Measurements from ENCODE around the gene SLC35F2. TPM values are rescaled to one million over a fixed set of nuclear protein-coding genes. Genes with fewer than 3 reads are reported as not detected.

The SLC35F2 gene
- polyA plus RNA-seq, 1 experiment = 0.82 TPM

DNA sequence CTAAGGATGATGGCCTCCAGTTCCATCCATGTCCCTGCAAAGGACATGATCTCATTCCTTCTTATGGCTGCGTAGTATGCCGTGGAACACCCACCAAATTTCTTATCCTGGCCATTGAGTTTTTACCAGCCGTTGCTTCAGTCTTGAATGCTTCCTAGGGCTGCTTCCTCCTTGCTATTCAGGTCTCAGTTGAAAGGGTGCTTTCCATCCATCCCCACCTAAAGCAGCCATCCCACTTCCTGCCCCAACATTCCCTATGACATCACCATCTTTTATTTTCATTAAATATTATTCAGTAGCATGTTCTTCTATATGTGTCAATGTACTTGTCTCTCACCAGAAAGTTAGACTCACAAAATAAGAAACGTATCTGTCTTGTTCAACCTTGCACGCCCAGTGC is 106.1 kb downstream of the SLC35F2 start:
- ChIA-PET CTCF (interaction anchor here (1.0 kb wide), 1 partner anchor 12 kb away, joined by 4 read pairs; no protein-coding TSS in a partner anchor), POLR2A (no interaction called here)
- H3K36me3 ChIP-seq (ENCODE audit: control insufficient read depth, insufficient read depth, low read length) = no peaks in the 10 kb centered on the region
- no peak overlapping the region for H3K4me3 ChIP-seq (ENCODE audit: low read depth, low read length)
- TF ChIP-seq, protein P1, sequence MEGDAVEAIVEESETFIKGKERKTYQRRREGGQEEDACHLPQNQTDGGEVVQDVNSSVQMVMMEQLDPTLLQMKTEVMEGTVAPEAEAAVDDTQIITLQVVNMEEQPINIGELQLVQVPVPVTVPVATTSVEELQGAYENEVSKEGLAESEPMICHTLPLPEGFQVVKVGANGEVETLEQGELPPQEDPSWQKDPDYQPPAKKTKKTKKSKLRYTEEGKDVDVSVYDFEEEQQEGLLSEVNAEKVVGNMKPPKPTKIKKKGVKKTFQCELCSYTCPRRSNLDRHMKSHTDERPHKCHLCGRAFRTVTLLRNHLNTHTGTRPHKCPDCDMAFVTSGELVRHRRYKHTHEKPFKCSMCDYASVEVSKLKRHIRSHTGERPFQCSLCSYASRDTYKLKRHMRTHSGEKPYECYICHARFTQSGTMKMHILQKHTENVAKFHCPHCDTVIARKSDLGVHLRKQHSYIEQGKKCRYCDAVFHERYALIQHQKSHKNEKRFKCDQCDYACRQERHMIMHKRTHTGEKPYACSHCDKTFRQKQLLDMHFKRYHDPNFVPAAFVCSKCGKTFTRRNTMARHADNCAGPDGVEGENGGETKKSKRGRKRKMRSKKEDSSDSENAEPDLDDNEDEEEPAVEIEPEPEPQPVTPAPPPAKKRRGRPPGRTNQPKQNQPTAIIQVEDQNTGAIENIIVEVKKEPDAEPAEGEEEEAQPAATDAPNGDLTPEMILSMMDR (IDR thresholded peaks at IDR 0.05; ENCODE audit: insufficient read depth, low read depth, low read length) = no peak
- no peak for DNase-seq (ENCODE audit: low read depth)
- H3K27me3 ChIP-seq (ENCODE audit: control insufficient read depth, insufficient read depth, low read length) = no peaks in the 10 kb centered on the region; the same call in 1 of the 2 replicates

DNA sequence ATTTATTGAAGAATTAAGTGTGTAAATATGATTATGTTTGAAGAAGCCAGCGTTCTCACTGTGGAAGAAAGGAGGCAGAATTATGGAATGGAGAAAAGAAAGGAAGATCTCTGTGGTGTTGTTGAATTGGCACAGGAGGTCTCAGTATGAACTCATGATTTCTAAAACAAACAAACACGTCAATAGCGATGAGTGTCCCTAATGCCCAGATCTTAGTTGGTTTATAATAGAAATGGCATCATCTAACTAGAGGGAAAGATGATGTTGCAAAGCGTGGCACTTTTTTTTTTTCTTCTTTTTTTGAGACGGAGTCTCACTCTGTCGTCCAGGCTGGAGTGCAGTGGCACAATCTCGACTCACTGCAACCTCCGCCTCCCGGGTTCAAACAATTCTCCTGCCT is 107.5 kb downstream of the SLC35F2 start:
- TF ChIP-seq, protein P1 (IDR thresholded peaks at IDR 0.05; ENCODE audit: insufficient read depth, low read depth, low read length) = no peak
- H3K36me3 ChIP-seq (ENCODE audit: control insufficient read depth, insufficient read depth, low read length) = no peaks in the 10 kb centered on the region
- ChIA-PET CTCF (no interaction called here), POLR2A (no interaction called here)
- no peaks in the 10 kb centered on the region; the same call in 1 of the 2 replicates for H3K27me3 ChIP-seq (ENCODE audit: control insufficient read depth, insufficient read depth, low read length)
- no peak for DNase-seq (ENCODE audit: low read depth)
- no peak overlapping the region for H3K4me3 ChIP-seq (ENCODE audit: low read depth, low read length)

DNA sequence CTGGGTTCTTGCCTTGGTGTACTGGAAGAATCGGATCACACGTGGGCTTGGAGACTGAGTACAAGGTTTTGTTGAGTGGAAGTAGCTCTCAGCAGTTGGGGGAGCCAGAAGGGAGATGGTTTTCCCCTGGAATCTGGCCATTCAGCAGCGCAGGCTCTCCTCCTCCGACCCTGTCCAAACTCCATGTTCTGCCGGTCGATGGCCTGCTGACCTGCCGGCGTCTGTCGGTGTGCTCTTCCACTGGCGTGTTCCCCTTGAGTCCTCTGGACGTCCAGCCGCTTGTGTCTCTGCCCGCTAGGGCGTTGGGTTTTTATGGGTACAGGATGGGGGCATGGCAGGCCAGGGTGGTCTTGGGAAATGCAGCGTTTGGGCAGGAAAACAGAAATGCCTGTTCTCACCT is 108.3 kb downstream of the SLC35F2 start:
- H3K4me3 ChIP-seq (ENCODE audit: low read depth, low read length) = no peak overlapping the region
- ChIA-PET CTCF (interaction anchor here (1.1 kb wide), 1 partner anchor 9 kb away, joined by 3 read pairs; no protein-coding TSS in a partner anchor), POLR2A (no interaction called here)
- H3K36me3 ChIP-seq (ENCODE audit: control insufficient read depth, insufficient read depth, low read length) = no peaks in the 10 kb centered on the region
- TF ChIP-seq, protein P1 (IDR thresholded peaks at IDR 0.05; ENCODE audit: insufficient read depth, low read depth, low read length) = no peak
- DNase-seq (ENCODE audit: low read depth) = no peak
- H3K27me3 ChIP-seq (ENCODE audit: control insufficient read depth, insufficient read depth, low read length) = no peaks in the 10 kb centered on the region; the same call in 1 of the 2 replicates

- DNase-seq (ENCODE audit: low read depth) = no peak
- Histone ChIP-seq H3K27me3 (ENCODE audit: control insufficient read depth, insufficient read depth, low read length) (no peaks in the 10 kb centered on the region), H3K4me3 (ENCODE audit: low read depth, low read length) (no peak overlapping the region), H3K36me3 (ENCODE audit: control insufficient read depth, insufficient read depth, low read length) (no peaks in the 10 kb centered on the region)
- CTCF ChIA-PET = interaction anchor here (1.3 kb wide), 1 partner anchor 198 kb away, joined by 3 read pairs; no protein-coding TSS in a partner anchor
- TF ChIP-seq, protein P1 (IDR thresholded peaks at IDR 0.05; ENCODE audit: insufficient read depth, low read depth, low read length) = no peak
- POLR2A ChIA-PET = no interaction called here
Observed at GRCh38 chr11:107747622-107748021, 111.0 kb downstream of the SLC35F2 start.

GRCh38 chr11:107744736-107745135 is 113.9 kb downstream of the SLC35F2 start:
- CTCF ChIA-PET = interaction anchor here (0.8 kb wide), 1 partner anchor 13 kb away, joined by 5 read pairs; no protein-coding TSS in a partner anchor

More at GRCh38 chr11:107744736-107745135, 113.9 kb downstream of the SLC35F2 start:
- DNase-seq (ENCODE audit: low read depth) = no peak
- Histone ChIP-seq H3K4me3 (ENCODE audit: low read depth, low read length) (no peak overlapping the region), H3K36me3 (ENCODE audit: control insufficient read depth, insufficient read depth, low read length) (no peaks in the 10 kb centered on the region), H3K27me3 (ENCODE audit: control insufficient read depth, insufficient read depth, low read length) (no peaks in the 10 kb centered on the region)
- POLR2A ChIA-PET = no interaction called here
- TF ChIP-seq, protein P1 (IDR thresholded peaks at IDR 0.05; ENCODE audit: insufficient read depth, low read depth, low read length) = no peak

All from BJ (cell line).